Astrocyte of the cerebellum (primary cell): ENCODE results near the gene SKAP2.

Experiments used
- DNase-seq: peaks from one replicate; pipeline ENCODE4 v3.0.0-alpha.2; 2011; ENCODE audit warnings: low read depth
- H3K4me3 ChIP-seq: 2 replicates; pipeline ENCODE4 v1.5.1; 2011; ENCODE audit warnings: mild to moderate bottlenecking, low read depth, low read length, moderate library complexity
- in situ Hi-C: cut with HindIII; loops from 2 replicates; pipeline ENCODE4 v1.10.0; 2017; ENCODE audit warnings: low sequenced_read_pairs
- TF ChIP-seq, protein P1 (sequence below): IDR thresholded peaks from 2 replicates; pipeline ENCODE4 v1.5.1; 2012; ENCODE audit warnings: low read length, low read depth, moderate library complexity, mild to moderate bottlenecking; ENCODE audit errors: missing control alignments

The SKAP2 gene

GRCh38 chr7:26653430-26654399 lies 210.7 kb downstream of the SKAP2 start:
- TF ChIP-seq, protein P1, sequence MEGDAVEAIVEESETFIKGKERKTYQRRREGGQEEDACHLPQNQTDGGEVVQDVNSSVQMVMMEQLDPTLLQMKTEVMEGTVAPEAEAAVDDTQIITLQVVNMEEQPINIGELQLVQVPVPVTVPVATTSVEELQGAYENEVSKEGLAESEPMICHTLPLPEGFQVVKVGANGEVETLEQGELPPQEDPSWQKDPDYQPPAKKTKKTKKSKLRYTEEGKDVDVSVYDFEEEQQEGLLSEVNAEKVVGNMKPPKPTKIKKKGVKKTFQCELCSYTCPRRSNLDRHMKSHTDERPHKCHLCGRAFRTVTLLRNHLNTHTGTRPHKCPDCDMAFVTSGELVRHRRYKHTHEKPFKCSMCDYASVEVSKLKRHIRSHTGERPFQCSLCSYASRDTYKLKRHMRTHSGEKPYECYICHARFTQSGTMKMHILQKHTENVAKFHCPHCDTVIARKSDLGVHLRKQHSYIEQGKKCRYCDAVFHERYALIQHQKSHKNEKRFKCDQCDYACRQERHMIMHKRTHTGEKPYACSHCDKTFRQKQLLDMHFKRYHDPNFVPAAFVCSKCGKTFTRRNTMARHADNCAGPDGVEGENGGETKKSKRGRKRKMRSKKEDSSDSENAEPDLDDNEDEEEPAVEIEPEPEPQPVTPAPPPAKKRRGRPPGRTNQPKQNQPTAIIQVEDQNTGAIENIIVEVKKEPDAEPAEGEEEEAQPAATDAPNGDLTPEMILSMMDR, result no peak
- no peak for DNase-seq
- in situ Hi-C loops, result no loop called here
- no peak overlapping the region for H3K4me3 ChIP-seq

- TF ChIP-seq, protein P1, result no peak
- no peak for DNase-seq
- H3K4me3 ChIP-seq, result no peak overlapping the region
- in situ Hi-C loops, result no loop called here
Measured at GRCh38 chr7:26652401-26653100, 211.8 kb downstream of the SKAP2 start.

DNA sequence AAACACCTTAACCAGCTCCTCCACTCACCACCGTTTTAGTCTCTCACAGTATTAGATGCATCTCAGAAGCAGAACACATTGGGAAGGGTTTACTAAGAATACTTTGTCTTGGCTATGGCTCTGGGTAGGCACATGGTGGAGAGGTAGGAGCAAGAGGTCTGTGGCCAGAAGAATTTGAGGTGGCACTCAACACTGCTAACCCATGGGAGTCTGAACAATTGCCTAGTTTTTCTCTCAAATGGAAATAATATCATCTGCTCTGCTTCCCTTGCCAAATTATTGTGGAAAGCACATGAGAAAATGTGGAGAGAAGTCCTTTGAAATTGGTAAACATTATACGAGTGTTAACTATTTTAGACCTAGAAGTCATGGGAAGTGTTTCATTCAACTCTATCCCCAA lies 214.3 kb downstream of the SKAP2 start:
- H3K4me3 ChIP-seq, result no peak overlapping the region
- TF ChIP-seq, protein P1, result no peak
- in situ Hi-C loops, result no loop called here
- DNase-seq, result no peak

GRCh38 chr7:26649388-26649787 lies 215.0 kb downstream of the SKAP2 start:
- H3K4me3 ChIP-seq, result no peak overlapping the region
- DNase-seq, result no peak
- TF ChIP-seq, protein P1, result no peak
- in situ Hi-C loops, result no loop called here

- H3K4me3 ChIP-seq, result no peak overlapping the region
- in situ Hi-C loops, result no loop called here
- TF ChIP-seq, protein P1, result no peak
- DNase-seq, result no peak
Measured at GRCh38 chr7:26648554-26648953, 215.8 kb downstream of the SKAP2 start.

DNA sequence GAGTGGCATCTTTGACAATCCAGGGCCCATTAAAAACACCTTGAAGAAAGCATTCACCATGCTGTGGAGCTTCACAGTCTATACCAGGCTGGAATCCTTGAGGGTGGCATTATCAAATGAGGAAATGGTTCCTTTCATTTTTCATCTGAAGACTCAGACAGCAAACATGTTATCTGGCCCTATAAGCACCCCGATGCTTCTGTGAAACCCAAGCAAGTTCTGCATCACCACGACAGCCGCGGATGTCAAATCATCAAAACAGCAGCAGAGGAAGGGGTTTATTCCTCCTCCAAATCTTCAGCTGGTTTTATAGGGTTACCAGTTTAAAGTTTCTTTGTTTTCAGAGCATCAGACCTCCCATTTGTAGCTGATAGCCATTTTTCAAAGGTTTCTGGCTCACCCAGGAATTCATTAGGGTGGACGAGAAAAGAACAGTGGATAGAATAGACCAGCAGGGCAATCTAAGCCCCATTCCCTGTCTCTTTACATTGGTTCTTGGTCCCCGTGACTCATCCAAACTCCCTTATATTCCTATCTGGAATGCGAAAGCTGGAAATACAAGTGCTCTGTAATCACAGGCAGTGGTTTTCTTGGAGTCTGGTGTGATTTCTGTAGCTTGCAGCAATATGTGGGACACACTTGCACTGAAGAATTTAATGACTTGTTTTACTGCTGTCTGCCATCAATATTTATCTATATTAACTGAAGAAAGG lies 217.9 kb downstream of the SKAP2 start:
- in situ Hi-C loops, result no loop called here
- TF ChIP-seq, protein P1, result no peak
- no peak overlapping the region for H3K4me3 ChIP-seq
- no peak for DNase-seq
